Right cardiac atrium (tissue), 5 donors: ENCODE results near the gene SPATA3. TPM values are rescaled to one million over a fixed set of nuclear protein-coding genes. Genes with fewer than 3 reads are reported as not detected.
"Not testable (repeated sequence)": the region's sequence is repeated elsewhere in the genome, so short reads cannot be mapped to it uniquely, and the experiment has no call there.

Experiments
- ATAC-seq, 2 donors: fragments of 200-7000 bp; cut with Tn5 transposase; one replicate each; pipeline versions ENCODE4 v1.8.0 to v1.9.1; 2020; ENCODE audit warnings: moderate library complexity in 2 of 2, mild to moderate bottlenecking in 1 of 2
- DNase-seq, 3 donors: peaks; one replicate each; pipeline ENCODE4 v3.0.0-alpha.2; 2020
- H3K27ac ChIP-seq: one replicate; pipeline ENCODE4 v1.5.1; 2013; ENCODE audit warnings: mild to moderate bottlenecking, low read length, control low read depth, moderate library complexity
- H3K27me3 ChIP-seq: one replicate; pipeline ENCODE4 v1.6.1; 2013; ENCODE audit not compliant: control insufficient read depth, insufficient read depth
- H3K4me1 ChIP-seq: one replicate; pipeline ENCODE4 v1.6.1; 2013; ENCODE audit warnings: low read length; ENCODE audit not compliant: control insufficient read depth, insufficient read depth
- H3K4me3 ChIP-seq: one replicate; pipeline ENCODE4 v1.5.1; 2013; ENCODE audit warnings: low read length, control low read depth
- H3K9me3 ChIP-seq: one replicate; pipeline ENCODE4 v1.6.1; 2013; ENCODE audit warnings: low read length; ENCODE audit not compliant: control insufficient read depth
- WGBS: extraction: QIAGEN DNeasy Blood & Tissue Kit; methylation state at CpG from one replicate; pipeline ENCODE4 v1.1.7; 2013; 5-methylcytosine and 5-hydroxymethylcytosine counted together
- intact Hi-C, 4 donors: fragments of 100-400 bp; cut with DNase I; formaldehyde crosslinking; loops; one replicate each; pipeline versions ENCODE4 v1.11.0 to v1.14.0; 2022 to 2023
- polyA plus RNA-seq: library from polyadenylated mRNA; stranded (reverse); fragments of 200-250 nt; gene quantifications from one replicate; pipeline ENCODE4 v1.2.3, GENCODE V29; 2013
- total RNA-seq, 4 donors: library from RNA; stranded (reverse); fragmentation: NEBNext Ultra II Directional; extraction: Animal tissue kit (Norgen Biotek cat#: 25700); gene quantifications; one replicate each; pipeline ENCODE4 v1.2.1, GENCODE V29; 2021
- donor health status: healthy with polysubstance abuse.
- donor health status: DM: no; HTN: yes; CAD: no.
- donor health status: DM: no; HTN: no; CAD: no.
- donor health status: DM: no; HTN: yes; CAD: no; lungs with severe emphysema.
- donor health status: DM: yes; HTN: yes; CAD: no.

Gene SPATA3
- total and polyA plus RNA-seq, 5 donors, result not detected

- Histone ChIP-seq H3K27ac (no peak overlapping the region), H3K4me1 (no peaks in the 10 kb centered on the region), H3K9me3 (no peaks in the 10 kb centered on the region), H3K4me3 (no peak overlapping the region), H3K27me3 (no peaks in the 10 kb centered on the region)
- intact Hi-C loops, result no loop called here
- ATAC-seq (no peak), DNase-seq (no peak)
- WGBS, result 73% methylated on average over 4 of the region's 4 CpGs
Measured at GRCh38 chr2:230999477-230999876, 3.6 kb downstream of the SPATA3 start.

- 32% methylated on average over 24 of the region's 24 CpGs for WGBS
- DNase-seq, result no peak
Measured at GRCh38 chr2:231000211-231000904, 4.4 kb downstream of the SPATA3 start.

GRCh38 chr2:231001036-231001435 lies 5.1 kb downstream of the SPATA3 start:
- Histone ChIP-seq H3K4me1 (no peaks in the 10 kb centered on the region), H3K4me3 (no peak overlapping the region), H3K9me3 (no peaks in the 10 kb centered on the region), H3K27me3 (no peaks in the 10 kb centered on the region), H3K27ac (no peak overlapping the region)
- DNase-seq, result no peak
- intact Hi-C loops, result no loop called here
- ATAC-seq, result no peak
- WGBS, result 74% methylated on average over 7 of the region's 7 CpGs

More at GRCh38 chr2:231000211-231000904, 4.4 kb downstream of the SPATA3 start:
- H3K9me3 ChIP-seq, result no peaks in the 10 kb centered on the region
- no peaks in the 10 kb centered on the region for H3K4me1 ChIP-seq
- H3K27me3 ChIP-seq, result no peaks in the 10 kb centered on the region
- H3K4me3 ChIP-seq, result no peak overlapping the region
- intact Hi-C loops, result no loop called here
- H3K27ac ChIP-seq, result no peak overlapping the region
- ATAC-seq, result no peak

DNA sequence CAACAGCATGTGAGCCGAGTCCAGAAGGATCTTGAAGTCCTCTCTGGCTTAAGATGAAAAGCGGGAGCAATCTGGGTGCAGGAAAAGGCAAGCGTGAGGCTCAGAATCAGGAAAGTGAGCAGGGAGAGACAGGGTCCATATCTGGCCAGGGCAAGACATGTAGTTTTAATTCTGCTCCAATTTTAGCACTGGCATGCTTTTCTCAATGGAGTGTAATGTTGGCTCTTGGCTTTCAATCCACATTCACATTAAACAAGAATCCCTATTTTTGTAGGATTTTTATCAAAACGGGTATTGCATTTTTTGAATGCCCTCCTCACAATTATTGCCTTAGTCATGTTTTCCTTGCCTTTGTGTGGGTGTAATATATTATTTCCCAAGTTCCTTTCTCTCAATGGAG lies 6.0 kb downstream of the SPATA3 start:
- WGBS, result 40% methylated on average over 4 of the region's 4 CpGs
- Histone ChIP-seq H3K27me3 (no peaks in the 10 kb centered on the region), H3K27ac (no peak overlapping the region), H3K4me3 (no peak overlapping the region), H3K4me1 (no peaks in the 10 kb centered on the region), H3K9me3 (no peaks in the 10 kb centered on the region)
- ATAC-seq (no peak), DNase-seq (no peak)
- intact Hi-C loops, result no loop called here

DNA sequence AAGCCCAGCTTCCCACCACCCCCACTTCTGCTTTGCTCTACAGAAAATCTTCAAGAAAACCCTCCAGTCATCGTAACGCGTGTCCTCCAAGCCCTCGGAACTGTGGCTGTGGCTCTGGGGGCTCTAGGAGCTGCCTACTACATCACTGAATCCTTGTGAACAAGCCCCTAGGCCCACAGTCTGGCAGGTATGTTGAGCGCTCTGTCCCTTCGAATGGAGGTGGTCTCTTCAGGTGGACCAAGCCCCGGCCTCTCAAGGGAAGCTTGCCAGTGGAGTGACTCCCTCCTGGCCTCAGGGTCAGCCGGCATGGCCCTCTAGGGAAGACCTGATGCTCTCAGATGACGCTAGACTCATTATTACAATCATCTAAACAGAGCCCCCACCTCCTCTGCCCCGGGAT lies 6.7 kb downstream of the SPATA3 start:
- Histone ChIP-seq H3K9me3 (no peaks in the 10 kb centered on the region), H3K4me1 (no peaks in the 10 kb centered on the region), H3K27ac (no peak overlapping the region), H3K4me3 (no peak overlapping the region), H3K27me3 (no peaks in the 10 kb centered on the region)
- DNase-seq (no peak), ATAC-seq (no peak)
- intact Hi-C loops, result no loop called here
- WGBS, result 86% methylated on average over 10 of the region's 10 CpGs

GRCh38 chr2:231003186-231003585 lies 7.3 kb downstream of the SPATA3 start:
- no peaks in the 10 kb centered on the region for H3K27me3 ChIP-seq
- intact Hi-C loops, result no loop called here
- no peaks in the 10 kb centered on the region for H3K4me1 ChIP-seq
- WGBS, result 78% methylated on average over 2 of the region's 2 CpGs
- DNase-seq, result no peak
- no peak overlapping the region for H3K4me3 ChIP-seq
- no peaks in the 10 kb centered on the region for H3K9me3 ChIP-seq
- no peak for ATAC-seq
- no peak overlapping the region for H3K27ac ChIP-seq

- DNase-seq, H3K4me3 ChIP-seq, H3K9me3 ChIP-seq, H3K4me1 ChIP-seq, ATAC-seq, intact Hi-C loops, H3K27me3 ChIP-seq, H3K27ac ChIP-seq: not testable (repeated sequence)
Measured at GRCh38 chr2:231004930-231005329, 9.0 kb downstream of the SPATA3 start.

DNA sequence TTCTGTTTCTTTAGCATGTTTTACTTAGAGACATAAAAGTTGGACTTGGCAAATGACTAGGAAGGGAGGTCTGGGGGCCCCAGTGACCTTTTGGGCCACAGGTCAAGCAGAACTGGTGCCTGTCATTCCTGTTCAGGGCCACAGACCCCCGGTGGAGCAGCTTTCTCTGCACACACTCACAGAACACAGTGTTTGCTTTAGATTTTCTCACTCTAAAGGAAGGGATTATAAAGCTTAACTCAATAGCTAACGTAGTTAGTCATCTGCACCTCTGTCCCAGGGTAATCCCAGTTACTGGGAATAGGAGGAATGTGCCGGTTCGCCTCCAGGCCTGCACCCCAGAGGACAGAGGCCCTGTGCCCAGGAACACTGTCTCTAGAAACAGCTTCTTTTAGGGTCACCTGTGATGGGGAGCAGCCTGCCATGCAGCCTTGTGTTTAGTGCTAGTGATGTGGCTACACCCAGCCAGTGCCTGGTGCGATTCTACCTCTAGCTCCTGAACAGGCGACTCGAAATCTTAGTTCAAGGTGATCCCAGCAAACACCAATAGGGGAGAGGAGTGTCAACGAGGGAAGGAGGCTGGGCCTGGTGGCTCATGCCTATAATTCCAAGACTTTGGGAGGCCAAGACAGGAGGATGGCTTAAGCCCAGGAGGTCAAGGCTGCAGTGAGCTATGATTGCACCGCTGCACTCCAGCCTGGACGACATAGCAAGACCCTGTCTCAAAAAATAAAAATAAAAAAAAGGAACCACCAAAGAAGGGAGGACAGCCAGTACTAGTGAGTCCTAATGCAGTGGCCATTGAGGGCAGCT lies 11.6 kb downstream of the SPATA3 start:
- no peak overlapping the region for H3K4me3 ChIP-seq
- H3K9me3 ChIP-seq, result no peaks in the 10 kb centered on the region
- no peaks in the 10 kb centered on the region for H3K27me3 ChIP-seq
- 73% methylated on average over 10 of the region's 10 CpGs for WGBS
- H3K27ac ChIP-seq, result no peak overlapping the region
- no peak for DNase-seq
- ATAC-seq, result no peak
- intact Hi-C loops, result no loop called here
- no peaks in the 10 kb centered on the region for H3K4me1 ChIP-seq

DNA sequence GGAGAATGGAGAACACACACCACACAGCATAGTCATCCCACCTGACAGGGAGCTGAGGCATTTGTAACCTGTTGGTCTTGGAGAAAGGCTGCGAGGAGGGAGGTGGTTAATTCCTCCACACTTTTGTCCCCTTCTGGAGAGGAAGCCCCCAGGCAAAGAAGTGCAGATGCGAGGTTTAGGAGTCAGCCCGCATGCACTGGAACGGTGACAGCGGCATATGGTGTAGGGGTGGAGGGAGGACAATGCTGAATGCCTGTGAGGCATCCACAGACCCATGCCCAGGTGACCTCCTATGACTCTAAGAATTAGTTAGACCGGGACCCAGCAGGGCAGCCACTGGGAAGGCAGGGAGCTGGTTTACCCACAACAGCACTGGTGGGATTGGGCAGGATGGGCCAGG lies 12.2 kb downstream of the SPATA3 start:
- H3K27me3 ChIP-seq, result no peaks in the 10 kb centered on the region
- H3K4me1 ChIP-seq, result no peaks in the 10 kb centered on the region
- WGBS, result 85% methylated on average over 6 of the region's 6 CpGs
- H3K4me3 ChIP-seq, result no peak overlapping the region
- intact Hi-C loops, result no loop called here
- ATAC-seq (no peak), DNase-seq (no peak)
- H3K9me3 ChIP-seq, result no peaks in the 10 kb centered on the region
- H3K27ac ChIP-seq, result no peak overlapping the region

GRCh38 chr2:231009236-231009919 lies 13.5 kb downstream of the SPATA3 start:
- ATAC-seq (no peak), DNase-seq (no peak)
- Histone ChIP-seq H3K4me1 (no peaks in the 10 kb centered on the region), H3K4me3 (no peak overlapping the region), H3K9me3 (no peaks in the 10 kb centered on the region), H3K27ac (no peak overlapping the region), H3K27me3 (no peaks in the 10 kb centered on the region)
- intact Hi-C loops, result no loop called here
- 58% methylated on average over 14 of the region's 14 CpGs for WGBS

DNA sequence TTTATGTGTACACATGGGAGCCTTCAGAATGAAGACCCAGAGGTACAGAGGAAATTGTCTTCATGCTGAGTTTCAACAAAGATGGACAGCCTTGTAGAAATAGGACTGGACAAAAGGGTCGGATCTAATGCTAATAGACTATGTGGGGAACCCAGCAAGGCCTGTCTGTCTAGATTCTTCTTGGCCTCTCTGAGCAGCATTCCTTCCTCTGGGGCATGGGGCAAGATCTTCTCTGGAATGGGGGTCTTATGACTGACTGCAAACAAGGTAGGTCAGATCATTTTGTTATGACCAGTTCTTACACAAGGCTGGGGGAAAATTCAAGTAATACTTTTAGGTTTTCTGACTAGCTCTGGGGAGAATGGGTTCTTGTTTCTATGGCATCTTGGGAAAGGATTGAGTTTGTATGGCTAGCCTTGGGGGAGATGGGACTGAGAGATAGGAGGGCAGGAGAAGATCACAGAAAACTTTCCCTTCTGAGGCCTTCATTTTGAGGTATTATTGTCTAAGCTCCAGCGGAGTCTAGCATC lies 14.3 kb downstream of the SPATA3 start:
- intact Hi-C loops, result no loop called here
- H3K4me1 ChIP-seq, result no peaks in the 10 kb centered on the region
- H3K9me3 ChIP-seq, result no peaks in the 10 kb centered on the region
- H3K4me3 ChIP-seq, result no peak overlapping the region
- no peaks in the 10 kb centered on the region for H3K27me3 ChIP-seq
- ATAC-seq, result no peak
- no peak for DNase-seq
- WGBS, result 89% methylated on average over 2 of the region's 2 CpGs
- no peak overlapping the region for H3K27ac ChIP-seq
